Keratinocyte (primary cell): ENCODE results near the gene CPAMD8.

ENCODE experiments used
- EZH2 ChIP-seq: IDR thresholded peaks from one replicate; pipeline ENCODE4 v1.6.1; 2012; ENCODE audit warnings: inconsistent platforms, mild to moderate bottlenecking, low read length, moderate library complexity
- TF ChIP-seq, protein P1 (sequence below), 3 experiments: IDR thresholded peaks in 1 of 3; conservative IDR thresholded peaks in 1 of 3; optimal IDR thresholded peaks in 1 of 3; 2 replicates in 2 of 3; 3 replicates in 1 of 3; pipeline versions ENCODE3 to v1.5.1; 2011; ENCODE audit warnings: low read length in 3 of 3, mild to moderate bottlenecking in 3 of 3, moderate library complexity in 2 of 3, control low read depth in 1 of 3, inconsistent platforms in 1 of 3; ENCODE audit not compliant: insufficient read depth in 2 of 3; ENCODE audit errors: extremely low read depth in 1 of 3

DNA sequence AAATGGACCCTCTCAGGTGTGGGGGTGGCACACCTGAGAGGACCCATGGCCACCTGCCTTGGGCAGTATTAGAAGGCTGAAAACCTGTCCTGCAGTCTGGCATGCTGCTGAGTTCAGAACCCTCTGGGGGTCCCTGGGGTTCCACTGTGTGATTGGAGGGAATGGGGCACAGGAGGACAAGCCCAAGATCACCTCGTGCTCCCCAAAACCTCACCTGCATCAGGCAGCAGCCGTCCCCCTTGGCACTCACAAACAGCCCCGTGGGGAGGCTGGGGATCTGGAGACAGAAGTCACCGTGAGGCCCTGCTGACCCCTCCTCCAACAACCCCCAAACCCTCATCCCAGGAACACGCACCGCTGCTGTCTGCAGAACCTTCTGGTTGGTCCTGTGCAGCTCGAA lies 123.3 kb downstream of the CPAMD8 start:
- TF ChIP-seq, protein P1, sequence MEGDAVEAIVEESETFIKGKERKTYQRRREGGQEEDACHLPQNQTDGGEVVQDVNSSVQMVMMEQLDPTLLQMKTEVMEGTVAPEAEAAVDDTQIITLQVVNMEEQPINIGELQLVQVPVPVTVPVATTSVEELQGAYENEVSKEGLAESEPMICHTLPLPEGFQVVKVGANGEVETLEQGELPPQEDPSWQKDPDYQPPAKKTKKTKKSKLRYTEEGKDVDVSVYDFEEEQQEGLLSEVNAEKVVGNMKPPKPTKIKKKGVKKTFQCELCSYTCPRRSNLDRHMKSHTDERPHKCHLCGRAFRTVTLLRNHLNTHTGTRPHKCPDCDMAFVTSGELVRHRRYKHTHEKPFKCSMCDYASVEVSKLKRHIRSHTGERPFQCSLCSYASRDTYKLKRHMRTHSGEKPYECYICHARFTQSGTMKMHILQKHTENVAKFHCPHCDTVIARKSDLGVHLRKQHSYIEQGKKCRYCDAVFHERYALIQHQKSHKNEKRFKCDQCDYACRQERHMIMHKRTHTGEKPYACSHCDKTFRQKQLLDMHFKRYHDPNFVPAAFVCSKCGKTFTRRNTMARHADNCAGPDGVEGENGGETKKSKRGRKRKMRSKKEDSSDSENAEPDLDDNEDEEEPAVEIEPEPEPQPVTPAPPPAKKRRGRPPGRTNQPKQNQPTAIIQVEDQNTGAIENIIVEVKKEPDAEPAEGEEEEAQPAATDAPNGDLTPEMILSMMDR (optimal IDR thresholded peaks at IDR 0.05 in 1 of 3, IDR thresholded peaks at IDR 0.05 in 1 of 3, conservative IDR thresholded peaks at IDR 0.05 in 1 of 3; ENCODE audit: extremely low read depth in 1 of 3, insufficient read depth in 2 of 3, low read length in 3 of 3): no peak
- TF ChIP-seq EZH2: no peak
